HL-60 (cell line): Measurements from ENCODE around the gene PDXP.

ENCODE experiments used
- DNase-seq, 2 experiments: peaks; one replicate each; pipeline ENCODE4 v3.0.0-alpha.2; 2010 to 2020; ENCODE audit warnings: low read depth in 1 of 2, low spot score in 1 of 2
- H3K27ac ChIP-seq: fragments of 250-450 bp; sonication (Bioruptor Pico); replicated peaks from 2 replicates; pipeline ENCODE4 v1.5.1; 2020; ENCODE audit warnings: mild to moderate bottlenecking, moderate library complexity
- H3K27me3 ChIP-seq: fragments of 250-450 bp; sonication (Bioruptor Pico); 2 replicates; pipeline ENCODE4 v1.5.1; 2021; ENCODE audit warnings: mild to moderate bottlenecking, moderate library complexity; ENCODE audit not compliant: insufficient read depth, poor library complexity, severe bottlenecking
- H3K4me3 ChIP-seq: replicated peaks from 2 replicates; pipeline ENCODE4 v1.5.1; 2011; ENCODE audit warnings: mild to moderate bottlenecking, control low read depth, low read length; ENCODE audit not compliant: insufficient read depth
- GABPA ChIP-seq: IDR thresholded peaks from 2 replicates; pipeline ENCODE4 v1.6.1; 2012; ENCODE audit warnings: low read depth
- POLR2AphosphoS5 ChIP-seq: IDR thresholded peaks from 2 replicates; pipeline ENCODE4 v1.6.1; 2012; ENCODE audit warnings: low read depth
- SPI1 ChIP-seq: IDR thresholded peaks from 2 replicates; pipeline ENCODE4 v1.6.1; 2012; ENCODE audit warnings: low read depth, mild to moderate bottlenecking, borderline replicate concordance
- TF ChIP-seq, protein P1 (sequence below): IDR thresholded peaks from one replicate; pipeline ENCODE4 v1.5.1; 2011; ENCODE audit warnings: low read length, control low read depth, inconsistent platforms; ENCODE audit not compliant: insufficient read depth
- TF ChIP-seq, protein P2 (sequence below): IDR thresholded peaks from 2 replicates; pipeline ENCODE4 v1.6.1; 2012; ENCODE audit warnings: low read depth; ENCODE audit not compliant: insufficient replicate concordance

The PDXP gene

GRCh38 chr22:37708580-37709444, 50.3 kb downstream of the PDXP start:
- Histone ChIP-seq H3K27me3 (no peaks in the 10 kb centered on the region), H3K27ac (no peak overlapping the region), H3K4me3 (no peak overlapping the region)
- TF ChIP-seq, protein P1, sequence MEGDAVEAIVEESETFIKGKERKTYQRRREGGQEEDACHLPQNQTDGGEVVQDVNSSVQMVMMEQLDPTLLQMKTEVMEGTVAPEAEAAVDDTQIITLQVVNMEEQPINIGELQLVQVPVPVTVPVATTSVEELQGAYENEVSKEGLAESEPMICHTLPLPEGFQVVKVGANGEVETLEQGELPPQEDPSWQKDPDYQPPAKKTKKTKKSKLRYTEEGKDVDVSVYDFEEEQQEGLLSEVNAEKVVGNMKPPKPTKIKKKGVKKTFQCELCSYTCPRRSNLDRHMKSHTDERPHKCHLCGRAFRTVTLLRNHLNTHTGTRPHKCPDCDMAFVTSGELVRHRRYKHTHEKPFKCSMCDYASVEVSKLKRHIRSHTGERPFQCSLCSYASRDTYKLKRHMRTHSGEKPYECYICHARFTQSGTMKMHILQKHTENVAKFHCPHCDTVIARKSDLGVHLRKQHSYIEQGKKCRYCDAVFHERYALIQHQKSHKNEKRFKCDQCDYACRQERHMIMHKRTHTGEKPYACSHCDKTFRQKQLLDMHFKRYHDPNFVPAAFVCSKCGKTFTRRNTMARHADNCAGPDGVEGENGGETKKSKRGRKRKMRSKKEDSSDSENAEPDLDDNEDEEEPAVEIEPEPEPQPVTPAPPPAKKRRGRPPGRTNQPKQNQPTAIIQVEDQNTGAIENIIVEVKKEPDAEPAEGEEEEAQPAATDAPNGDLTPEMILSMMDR, result no peak
- peak; percentile 77 for TF ChIP-seq SPI1
- peak in 1 of 2 experiments; percentile 22 for DNase-seq

- DNase-seq, result no peak
- no peak overlapping the region for H3K27ac ChIP-seq
- TF ChIP-seq, protein P1, result no peak
- TF ChIP-seq POLR2AphosphoS5 (no peak), SPI1 (no peak), GABPA (no peak)
- TF ChIP-seq, protein P2, sequence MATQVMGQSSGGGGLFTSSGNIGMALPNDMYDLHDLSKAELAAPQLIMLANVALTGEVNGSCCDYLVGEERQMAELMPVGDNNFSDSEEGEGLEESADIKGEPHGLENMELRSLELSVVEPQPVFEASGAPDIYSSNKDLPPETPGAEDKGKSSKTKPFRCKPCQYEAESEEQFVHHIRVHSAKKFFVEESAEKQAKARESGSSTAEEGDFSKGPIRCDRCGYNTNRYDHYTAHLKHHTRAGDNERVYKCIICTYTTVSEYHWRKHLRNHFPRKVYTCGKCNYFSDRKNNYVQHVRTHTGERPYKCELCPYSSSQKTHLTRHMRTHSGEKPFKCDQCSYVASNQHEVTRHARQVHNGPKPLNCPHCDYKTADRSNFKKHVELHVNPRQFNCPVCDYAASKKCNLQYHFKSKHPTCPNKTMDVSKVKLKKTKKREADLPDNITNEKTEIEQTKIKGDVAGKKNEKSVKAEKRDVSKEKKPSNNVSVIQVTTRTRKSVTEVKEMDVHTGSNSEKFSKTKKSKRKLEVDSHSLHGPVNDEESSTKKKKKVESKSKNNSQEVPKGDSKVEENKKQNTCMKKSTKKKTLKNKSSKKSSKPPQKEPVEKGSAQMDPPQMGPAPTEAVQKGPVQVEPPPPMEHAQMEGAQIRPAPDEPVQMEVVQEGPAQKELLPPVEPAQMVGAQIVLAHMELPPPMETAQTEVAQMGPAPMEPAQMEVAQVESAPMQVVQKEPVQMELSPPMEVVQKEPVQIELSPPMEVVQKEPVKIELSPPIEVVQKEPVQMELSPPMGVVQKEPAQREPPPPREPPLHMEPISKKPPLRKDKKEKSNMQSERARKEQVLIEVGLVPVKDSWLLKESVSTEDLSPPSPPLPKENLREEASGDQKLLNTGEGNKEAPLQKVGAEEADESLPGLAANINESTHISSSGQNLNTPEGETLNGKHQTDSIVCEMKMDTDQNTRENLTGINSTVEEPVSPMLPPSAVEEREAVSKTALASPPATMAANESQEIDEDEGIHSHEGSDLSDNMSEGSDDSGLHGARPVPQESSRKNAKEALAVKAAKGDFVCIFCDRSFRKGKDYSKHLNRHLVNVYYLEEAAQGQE, result no peak
Observed at GRCh38 chr22:37709445-37709765, 50.9 kb downstream of the PDXP start.

GRCh38 chr22:37710675-37711074, 52.2 kb downstream of the PDXP start:
- DNase-seq, result no peak
- H3K4me3 ChIP-seq, result no peak overlapping the region
- TF ChIP-seq, protein P2, result no peak
- no peak for TF ChIP-seq SPI1
- no peak for TF ChIP-seq POLR2AphosphoS5
- TF ChIP-seq GABPA, result no peak
- TF ChIP-seq, protein P1, result no peak
- no peaks in the 10 kb centered on the region for H3K27me3 ChIP-seq
- no peak overlapping the region for H3K27ac ChIP-seq

More at GRCh38 chr22:37709445-37709765, 50.9 kb downstream of the PDXP start:
- Histone ChIP-seq H3K27me3 (no peaks in the 10 kb centered on the region), H3K4me3 (no peak overlapping the region)

- H3K27me3 ChIP-seq, result no peaks in the 10 kb centered on the region
- H3K4me3 ChIP-seq, result no peak overlapping the region
- DNase-seq, result no peak
- no peak overlapping the region for H3K27ac ChIP-seq
- TF ChIP-seq, protein P1, result no peak
- TF ChIP-seq POLR2AphosphoS5 (no peak), GABPA (no peak)
- TF ChIP-seq, protein P2, result no peak
Observed at GRCh38 chr22:37711490-37711889, 53.0 kb downstream of the PDXP start.
